B cell (primary cell): ENCODE data around the gene EGLN2. TPM values are rescaled to one million over a fixed set of nuclear protein-coding genes. Genes with fewer than 3 reads are reported as not detected.
"Not testable (repeated sequence)": the region's sequence is repeated elsewhere in the genome, so short reads cannot be mapped to it uniquely, and the experiment has no call there.

Experiments used
- ATAC-seq: fragments of 200-7000 bp; cut with Tn5 transposase; one replicate; pipeline ENCODE4 v1.10.0; 2021; ENCODE audit warnings: low read depth, mild to moderate bottlenecking, moderate number of reproducible peaks, moderate library complexity
- CTCF ChIA-PET: fragments of 350-600 bp; sonication (Branson Sonifier 250); formaldehyde crosslinking; loops from one replicate; lab custom pipeline; 2021; ENCODE audit warnings: antibody characterized with exemption, inconsistent platforms; lab: Charles Lee
- POLR2A ChIA-PET: fragments of 350-600 bp; sonication (Branson Sonifier 250); formaldehyde crosslinking; loops from one replicate; lab custom pipeline; 2021; ENCODE audit warnings: antibody characterized with exemption; lab: Charles Lee
- DNase-seq: peaks from one replicate; pipeline ENCODE4 v3.0.0; 2013
- H2AFZ ChIP-seq: 2 replicates; pipeline ENCODE4 v1.6.1; 2012; ENCODE audit warnings: mild to moderate bottlenecking, low read depth, low read length; ENCODE audit not compliant: insufficient read depth, poor library complexity, severe bottlenecking
- H3K27ac ChIP-seq, 2 donors: 1 replicate in 1 of 2; 2 replicates in 1 of 2; pipeline ENCODE4 v1.5.1; 2012 to 2013; ENCODE audit warnings: low read length in 2 of 2, mild to moderate bottlenecking in 2 of 2, moderate library complexity in 1 of 2
- H3K27me3 ChIP-seq, 4 experiments: fragments of 200-600 bp in 1 of 4; sonication (generic) in 1 of 4; replicated peaks in 1 of 4; 1 replicate in 2 of 4; 2 replicates in 2 of 4; pipeline versions ENCODE4 v1.6.1 to v1.7.0; 2013 to 2016; ENCODE audit warnings: low read length in 3 of 4, mild to moderate bottlenecking in 2 of 4, mixed read lengths in 1 of 4, moderate library complexity in 1 of 4; ENCODE audit not compliant: insufficient read depth in 4 of 4, control insufficient read depth in 3 of 4; ENCODE audit errors: control extremely low read depth in 1 of 4
- H3K36me3 ChIP-seq, 2 experiments: replicated peaks in 1 of 2; 1 replicate in 1 of 2; 2 replicates in 1 of 2; pipeline versions ENCODE4 v1.6.1 to v1.7.1; 2013; ENCODE audit warnings: low read length in 1 of 2; ENCODE audit not compliant: insufficient read depth in 2 of 2, control insufficient read depth in 1 of 2; ENCODE audit errors: control extremely low read depth in 1 of 2, extremely low read depth in 1 of 2
- H3K4me1 ChIP-seq, 2 donors: fragments of 200-600 bp in 1 of 2; sonication (generic) in 1 of 2; 1 replicate in 1 of 2; 2 replicates in 1 of 2; pipeline versions ENCODE4 v1.5.1 to v1.6.1; 2013 to 2017; ENCODE audit warnings: low read length in 2 of 2; ENCODE audit not compliant: control insufficient read depth in 2 of 2, insufficient read depth in 2 of 2
- H3K4me2 ChIP-seq: replicated peaks from 2 replicates; pipeline ENCODE3; 2012; ENCODE audit warnings: mild to moderate bottlenecking, low read depth, low read length; ENCODE audit not compliant: poor library complexity, severe bottlenecking
- H3K4me3 ChIP-seq, 5 experiments: fragments of 200-600 bp in 1 of 5; sonication (generic) in 1 of 5; 1 replicate in 3 of 5; 2 replicates in 2 of 5; pipeline versions ENCODE4 v1.5.1 to v1.7.0; 2011 to 2016; ENCODE audit warnings: low read length in 4 of 5, mild to moderate bottlenecking in 4 of 5, low read depth in 2 of 5, control low read depth in 1 of 5, moderate library complexity in 1 of 5; ENCODE audit not compliant: insufficient read depth in 1 of 5; ENCODE audit errors: control extremely low read depth in 1 of 5, extremely low read depth in 1 of 5
- H3K79me2 ChIP-seq: fragments of 200-600 bp; sonication (generic); one replicate; pipeline ENCODE4 v1.6.0; 2016; ENCODE audit warnings: low read length; ENCODE audit not compliant: control insufficient read depth, insufficient read depth
- H3K9ac ChIP-seq: fragments of 200-600 bp; sonication (generic); 2 replicates; pipeline ENCODE4 v1.6.1; 2017; ENCODE audit warnings: mild to moderate bottlenecking, low read length, moderate library complexity
- H3K9me3 ChIP-seq, 3 donors: one replicate each; pipeline versions ENCODE4 v1.6.1 to v1.7.1; 2013; ENCODE audit warnings: low read length in 2 of 3; ENCODE audit not compliant: control insufficient read depth in 2 of 3, insufficient read depth in 1 of 3; ENCODE audit errors: control extremely low read depth in 1 of 3
- H4K20me1 ChIP-seq: 2 replicates; pipeline ENCODE4 v1.6.0; 2012; ENCODE audit warnings: mild to moderate bottlenecking, low read length; ENCODE audit not compliant: insufficient read depth, control insufficient read depth, poor library complexity, severe bottlenecking
- H3K27ac Mint-ChIP-seq: one replicate; pipeline ENCODE4 v1.8.0; 2021; ENCODE audit warnings: mixed read lengths
- H3K27me3 Mint-ChIP-seq: one replicate; pipeline ENCODE4 v1.8.0; 2021; ENCODE audit warnings: mixed read lengths
- H3K4me1 Mint-ChIP-seq: one replicate; pipeline ENCODE4 v1.8.0; 2021; ENCODE audit warnings: mixed read lengths
- H3K4me3 Mint-ChIP-seq: one replicate; pipeline ENCODE4 v1.8.0; 2021; ENCODE audit warnings: mixed read lengths
- H3K9me3 Mint-ChIP-seq: one replicate; pipeline ENCODE4 v1.8.0; 2022; ENCODE audit warnings: mixed read lengths; ENCODE audit not compliant: insufficient read depth
- CTCF ChIP-seq: fragments of 200-600 bp; IDR thresholded peaks from one replicate; pipeline ENCODE4 v1.8.0; 2022; ENCODE audit warnings: antibody characterized with exemption, mild to moderate bottlenecking
- EZH2 ChIP-seq: IDR thresholded peaks from 2 replicates; pipeline ENCODE4 v1.6.1; 2012; ENCODE audit warnings: borderline replicate concordance, low read depth, mild to moderate bottlenecking, moderate library complexity, low read length; ENCODE audit not compliant: insufficient read depth, poor library complexity, severe bottlenecking
- WGBS: methylation state at CpG from one replicate; pipeline ENCODE4 v1.1.5; 2013; ENCODE audit warnings: missing lambda C conversion rate; ENCODE audit not compliant: insufficient coverage; 5-methylcytosine and 5-hydroxymethylcytosine counted together
- intact Hi-C: fragments of 100-400 bp; cut with micrococcal nuclease; formaldehyde crosslinking; loops from one replicate; pipeline ENCODE4 v1.10.0; 2022
- polyA plus RNA-seq: library from polyadenylated mRNA; depleted of rRNA; stranded (reverse); fragments of >200 nt; gene quantifications from 2 replicates; pipeline ENCODE4 v1.2.3, GENCODE V29; 2012
- total RNA-seq, 2 donors: library from RNA; stranded (reverse); fragments of 120-200 nt in 1 of 2; gene quantifications; 1 replicate in 1 of 2; 2 replicates in 1 of 2; pipeline versions ENCODE4 v1.2.3 to v1.2.4, GENCODE V29; 2013 to 2022

EGLN2 gene
- total and polyA plus RNA-seq, 2 donors (not counting 1 experiment from before 2014, with no cell fraction given) = 130 to 178 TPM

GRCh38 chr19:40829205-40829604 lies 30.2 kb downstream of the EGLN2 start:
- H3K36me3 ChIP-seq = no peaks in the 10 kb centered on the region
- H3K4me3 ChIP-seq = no peak overlapping the region
- H3K27me3 ChIP-seq = no peaks in the 10 kb centered on the region
- H3K4me2 ChIP-seq = no peak overlapping the region
- no peaks in the 10 kb centered on the region for H3K9me3 ChIP-seq
- no peaks in the 10 kb centered on the region for H3K27me3 Mint-ChIP-seq
- CTCF ChIA-PET = interaction anchor here (0.6 kb wide), 1 partner anchor 196 kb away, joined by 3 read pairs; no protein-coding TSS in a partner anchor
- H3K79me2 ChIP-seq = no peaks in the 10 kb centered on the region
- no peak overlapping the region for H2AFZ ChIP-seq
- POLR2A ChIA-PET = no interaction called here
- no peak overlapping the region for H3K27ac Mint-ChIP-seq
- no peak overlapping the region for H3K9ac ChIP-seq
- intact Hi-C loops = no loop called here
- H4K20me1 ChIP-seq = no peaks in the 10 kb centered on the region
- no peak for ATAC-seq
- no peaks in the 10 kb centered on the region for H3K9me3 Mint-ChIP-seq
- H3K4me1 ChIP-seq = no peaks in the 10 kb centered on the region
- no peak for DNase-seq
- no peak overlapping the region for H3K4me3 Mint-ChIP-seq
- no peaks in the 10 kb centered on the region for H3K4me1 Mint-ChIP-seq
- TF ChIP-seq EZH2 (no peak), CTCF (no peak)
- H3K27ac ChIP-seq = no peak overlapping the region

DNA sequence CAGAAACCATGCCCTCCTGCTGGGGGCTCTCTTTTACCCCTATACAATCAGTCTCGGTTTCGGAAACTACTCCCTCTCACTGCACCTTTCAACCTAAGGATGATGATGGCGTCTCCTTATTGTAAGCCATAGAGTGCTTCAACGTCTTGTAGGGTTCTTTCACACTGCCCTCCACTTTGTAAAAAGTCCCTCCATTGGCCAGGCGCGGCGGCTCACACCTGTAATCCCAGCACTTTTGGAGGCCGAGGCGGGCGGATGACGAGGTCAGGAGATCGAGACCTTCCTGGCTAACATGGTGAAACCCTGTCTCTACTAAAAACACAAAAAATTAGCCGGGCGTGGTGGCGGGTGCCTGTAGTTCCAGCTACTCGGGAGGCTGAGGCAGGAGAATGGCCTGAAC lies 31.8 kb downstream of the EGLN2 start:
- H3K4me3 ChIP-seq, H3K9me3 Mint-ChIP-seq, CTCF ChIA-PET, H3K27me3 ChIP-seq, H3K9me3 ChIP-seq, H3K79me2 ChIP-seq, H3K4me3 Mint-ChIP-seq, H3K4me2 ChIP-seq, H3K27ac Mint-ChIP-seq, DNase-seq, H3K27me3 Mint-ChIP-seq, ATAC-seq, H3K36me3 ChIP-seq, H3K27ac ChIP-seq, H3K9ac ChIP-seq, H3K4me1 Mint-ChIP-seq, intact Hi-C loops, H3K4me1 ChIP-seq, H4K20me1 ChIP-seq, H2AFZ ChIP-seq: not testable (repeated sequence)
- 96% methylated on average over 16 of the region's 16 CpGs for WGBS
- POLR2A ChIA-PET = interaction anchor here (0.6 kb wide), 1 partner anchor 371 kb away, joined by 3 read pairs; no protein-coding TSS in a partner anchor
